Fibroblast of the aortic adventitia (primary cell): Measurements from ENCODE around the gene IDNK. TPM values are rescaled to one million over a fixed set of nuclear protein-coding genes. Genes with fewer than 3 reads are reported as not detected.

Source experiments
- DNase-seq: peaks from one replicate; pipeline ENCODE4 v3.0.0-alpha.2; 2010; ENCODE audit warnings: low read depth
- H3K4me3 ChIP-seq: 2 replicates; pipeline ENCODE4 v1.5.1; 2011; ENCODE audit warnings: low read depth, mild to moderate bottlenecking, control low read depth, low read length, moderate library complexity
- CTCF ChIP-seq: IDR thresholded peaks from 2 replicates; pipeline ENCODE4 v1.5.1; 2011; ENCODE audit warnings: mild to moderate bottlenecking, low read length, control low read depth, inconsistent platforms; ENCODE audit not compliant: insufficient read depth
- small RNA-seq: library from RNA; depleted of rRNA; stranded (forward); fragments of <200 nt; gene quantifications from one replicate; pipeline ENCODE3, GENCODE V24; 2012
- total RNA-seq: library from RNA; depleted of rRNA; stranded (reverse); fragments of >200 nt; gene quantifications from 2 replicates; pipeline ENCODE4 v1.2.3, GENCODE V29; 2012; ENCODE audit warnings: low replicate concordance

Gene IDNK
- total RNA-seq, 1 donor, result 7.6 TPM

- TF ChIP-seq CTCF, result no peak
- DNase-seq, result no peak
- H3K4me3 ChIP-seq, result no peak overlapping the region
These were observed 58.5 kb downstream of the IDNK start for GRCh38 chr9:83681490-83681889.

GRCh38 chr9:83688921-83689320 lies 66.0 kb downstream of the IDNK start:
- no peak overlapping the region for H3K4me3 ChIP-seq
- DNase-seq, result no peak
- no peak for TF ChIP-seq CTCF

- no peak overlapping the region for H3K4me3 ChIP-seq
- DNase-seq, result no peak
- no peak for TF ChIP-seq CTCF
These were observed 68.5 kb downstream of the IDNK start for GRCh38 chr9:83691492-83691891.

Small RNAs within 50 kb of the gene (small RNA-seq; reads per million reads assigned to genes)
- not detected for gene RNU4-15P

Other genes starting within 250 kb of the IDNK start
- 2.0 and 4.8 TPM in 2 replicates for gene FRMD3, start 84.7 kb upstream of the IDNK start, total RNA-seq
- gene UBQLN1, start 84.8 kb downstream of the IDNK start, total RNA-seq, result 33.2 and 112 TPM in 2 replicates
- 1.4 and 2.2 TPM in 2 replicates for gene GKAP1, start 194.6 kb downstream of the IDNK start, total RNA-seq